SK-N-SH treated with all-trans-retinoic acid at 6 μM for 48 hours (cell line): ENCODE data around the gene ADSS2.

Experiments
- ATAC-seq: fragments of 200-7000 bp; cut with Tn5 transposase; 3 replicates; pipeline ENCODE4 v1.9.1; 2020; ENCODE audit warnings: mild to moderate bottlenecking, moderate library complexity
- ARNTL ChIP-seq: fragments of 450-650 bp; formaldehyde crosslinking; IDR thresholded peaks from 2 replicates; pipeline ENCODE4 v1.5.0; 2020; ENCODE audit warnings: low read depth, mild to moderate bottlenecking, moderate library complexity, borderline replicate concordance
- BACH2 ChIP-seq: fragments of 250-450 bp; sonication (Bioruptor Pico); IDR thresholded peaks from 2 replicates; pipeline ENCODE4 v1.9.0; 2021; ENCODE audit warnings: mild to moderate bottlenecking, borderline replicate concordance
- CSDC2 ChIP-seq: fragments of 250-450 bp; sonication (Bioruptor Pico); IDR thresholded peaks from 2 replicates; pipeline ENCODE4 v1.5.0; 2020; ENCODE audit warnings: mild to moderate bottlenecking, moderate library complexity
- ESRRG ChIP-seq: fragments of 250-450 bp; sonication (Bioruptor Pico); IDR thresholded peaks from 2 replicates; pipeline ENCODE4 v1.6.1; 2021; ENCODE audit warnings: mild to moderate bottlenecking
- ISL1 ChIP-seq: fragments of 250-450 bp; sonication (Bioruptor Pico); IDR thresholded peaks from 2 replicates; pipeline ENCODE4 v2.1.2; 2022; ENCODE audit warnings: mild to moderate bottlenecking, moderate library complexity
- OSR1 ChIP-seq: fragments of 250-450 bp; sonication (Bioruptor Pico); IDR thresholded peaks from 2 replicates; pipeline ENCODE4 v1.8.0; 2022; ENCODE audit warnings: moderate library complexity, mild to moderate bottlenecking, inconsistent platforms
- PPARA ChIP-seq: fragments of 250-450 bp; sonication (Bioruptor Pico); IDR thresholded peaks from 2 replicates; pipeline ENCODE4 v1.5.0; 2020; ENCODE audit warnings: mild to moderate bottlenecking, borderline replicate concordance
- SNAI2 ChIP-seq: fragments of 250-450 bp; sonication (Bioruptor Pico); IDR thresholded peaks from 2 replicates; pipeline ENCODE4 v1.5.0; 2020; ENCODE audit warnings: mild to moderate bottlenecking, moderate library complexity
- TCF4 ChIP-seq: fragments of 250-450 bp; sonication (Bioruptor Pico); IDR thresholded peaks from 2 replicates; pipeline ENCODE4 v1.8.0; 2021; ENCODE audit warnings: mild to moderate bottlenecking, moderate library complexity, borderline replicate concordance
- TOX ChIP-seq: fragments of 250-450 bp; sonication (Bioruptor Pico); IDR thresholded peaks from 2 replicates; pipeline ENCODE4 v1.8.0; 2021; ENCODE audit warnings: mild to moderate bottlenecking, moderate library complexity, borderline replicate concordance
- ZC3H10 ChIP-seq: fragments of 250-450 bp; sonication (Bioruptor Pico); IDR thresholded peaks from 2 replicates; pipeline ENCODE4 v1.5.1; 2021; ENCODE audit warnings: mild to moderate bottlenecking, moderate library complexity
- ZFP30 ChIP-seq: fragments of 450-650 bp; formaldehyde crosslinking; IDR thresholded peaks from 2 replicates; pipeline ENCODE4 v1.5.0; 2022; ENCODE audit warnings: mild to moderate bottlenecking, moderate library complexity
- ZNF565 ChIP-seq: fragments of 450-650 bp; formaldehyde crosslinking; conservative IDR thresholded peaks from 2 replicates; pipeline ENCODE4 v1.5.0; 2020; ENCODE audit warnings: low read depth, mild to moderate bottlenecking, moderate library complexity
- ZNF70 ChIP-seq: fragments of 450-650 bp; formaldehyde crosslinking; IDR thresholded peaks from 2 replicates; pipeline ENCODE4 v1.5.0; 2020; ENCODE audit warnings: mild to moderate bottlenecking, moderate library complexity
- ZNF8 ChIP-seq: fragments of 450-650 bp; formaldehyde crosslinking; IDR thresholded peaks from 2 replicates; pipeline ENCODE4 v1.5.0; 2020; ENCODE audit warnings: mild to moderate bottlenecking, moderate library complexity
- TF ChIP-seq, protein P1 (sequence below): fragments of 250-450 bp; sonication (Bioruptor Pico); IDR thresholded peaks from 2 replicates; pipeline ENCODE4 v1.8.0; 2021; ENCODE audit warnings: low read depth, mild to moderate bottlenecking, moderate library complexity, borderline replicate concordance
- TF ChIP-seq, protein P2 (sequence below): fragments of 250-450 bp; sonication (Bioruptor Pico); IDR thresholded peaks from 2 replicates; pipeline ENCODE4 v1.5.1; 2020; ENCODE audit warnings: low read depth, mild to moderate bottlenecking, moderate library complexity
- TF ChIP-seq, protein P3 (sequence below): fragments of 250-450 bp; sonication (Bioruptor Pico); IDR thresholded peaks from 2 replicates; pipeline ENCODE4 v1.8.0; 2020; ENCODE audit warnings: mild to moderate bottlenecking, moderate library complexity, borderline replicate concordance
- TF ChIP-seq, protein P4 (sequence below): fragments of 250-450 bp; sonication (Bioruptor Pico); IDR thresholded peaks from 2 replicates; pipeline ENCODE4 v1.5.0; 2020; ENCODE audit warnings: mild to moderate bottlenecking, moderate library complexity

Gene ADSS2

DNA sequence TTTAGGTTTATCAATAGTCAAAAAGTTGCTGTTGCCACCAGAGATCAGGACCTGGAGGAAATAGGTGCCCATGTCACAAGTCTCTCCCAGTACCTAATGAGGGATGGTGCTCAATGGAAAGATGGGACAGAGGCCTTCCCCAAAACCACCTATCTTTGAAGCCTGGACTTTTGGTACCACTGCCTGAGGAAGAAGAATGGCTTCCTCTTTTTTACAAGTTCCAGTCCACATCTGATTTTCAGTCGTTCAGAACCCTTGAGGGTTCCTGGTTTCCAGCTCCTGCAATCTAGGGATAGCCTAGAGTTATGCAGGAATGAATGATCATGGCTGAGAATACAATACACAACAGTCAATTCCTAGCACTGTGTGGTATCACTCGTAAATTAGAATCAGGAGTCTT lies 15.0 kb upstream of the ADSS2 start:
- TF ChIP-seq, protein P1, sequence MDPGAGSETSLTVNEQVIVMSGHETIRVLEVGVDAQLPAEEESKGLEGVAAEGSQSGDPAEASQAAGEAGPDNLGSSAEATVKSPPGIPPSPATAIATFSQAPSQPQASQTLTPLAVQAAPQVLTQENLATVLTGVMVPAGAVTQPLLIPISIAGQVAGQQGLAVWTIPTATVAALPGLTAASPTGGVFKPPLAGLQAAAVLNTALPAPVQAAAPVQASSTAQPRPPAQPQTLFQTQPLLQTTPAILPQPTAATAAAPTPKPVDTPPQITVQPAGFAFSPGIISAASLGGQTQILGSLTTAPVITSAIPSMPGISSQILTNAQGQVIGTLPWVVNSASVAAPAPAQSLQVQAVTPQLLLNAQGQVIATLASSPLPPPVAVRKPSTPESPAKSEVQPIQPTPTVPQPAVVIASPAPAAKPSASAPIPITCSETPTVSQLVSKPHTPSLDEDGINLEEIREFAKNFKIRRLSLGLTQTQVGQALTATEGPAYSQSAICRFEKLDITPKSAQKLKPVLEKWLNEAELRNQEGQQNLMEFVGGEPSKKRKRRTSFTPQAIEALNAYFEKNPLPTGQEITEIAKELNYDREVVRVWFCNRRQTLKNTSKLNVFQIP (CRISPR knock-in tag) = no peak
- TF ChIP-seq, protein P2, sequence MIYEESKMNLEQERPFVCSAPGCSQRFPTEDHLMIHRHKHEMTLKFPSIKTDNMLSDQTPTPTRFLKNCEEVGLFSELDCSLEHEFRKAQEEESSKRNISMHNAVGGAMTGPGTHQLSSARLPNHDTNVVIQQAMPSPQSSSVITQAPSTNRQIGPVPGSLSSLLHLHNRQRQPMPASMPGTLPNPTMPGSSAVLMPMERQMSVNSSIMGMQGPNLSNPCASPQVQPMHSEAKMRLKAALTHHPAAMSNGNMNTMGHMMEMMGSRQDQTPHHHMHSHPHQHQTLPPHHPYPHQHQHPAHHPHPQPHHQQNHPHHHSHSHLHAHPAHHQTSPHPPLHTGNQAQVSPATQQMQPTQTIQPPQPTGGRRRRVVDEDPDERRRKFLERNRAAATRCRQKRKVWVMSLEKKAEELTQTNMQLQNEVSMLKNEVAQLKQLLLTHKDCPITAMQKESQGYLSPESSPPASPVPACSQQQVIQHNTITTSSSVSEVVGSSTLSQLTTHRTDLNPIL (CRISPR knock-in tag) = no peak
- TF ChIP-seq ISL1 (no peak), ZNF565 (CRISPR knock-in tag) (no peak), TCF4 (no peak), BACH2 (CRISPR knock-in tag) (no peak), ARNTL (CRISPR knock-in tag) (no peak), OSR1 (CRISPR knock-in tag) (no peak), CSDC2 (CRISPR knock-in tag) (no peak), ZFP30 (CRISPR knock-in tag) (no peak), ESRRG (no peak), SNAI2 (no peak), ZC3H10 (CRISPR knock-in tag) (no peak), ZNF70 (CRISPR knock-in tag) (no peak), TOX (no peak), PPARA (CRISPR knock-in tag) (no peak)
- TF ChIP-seq, protein P3, sequence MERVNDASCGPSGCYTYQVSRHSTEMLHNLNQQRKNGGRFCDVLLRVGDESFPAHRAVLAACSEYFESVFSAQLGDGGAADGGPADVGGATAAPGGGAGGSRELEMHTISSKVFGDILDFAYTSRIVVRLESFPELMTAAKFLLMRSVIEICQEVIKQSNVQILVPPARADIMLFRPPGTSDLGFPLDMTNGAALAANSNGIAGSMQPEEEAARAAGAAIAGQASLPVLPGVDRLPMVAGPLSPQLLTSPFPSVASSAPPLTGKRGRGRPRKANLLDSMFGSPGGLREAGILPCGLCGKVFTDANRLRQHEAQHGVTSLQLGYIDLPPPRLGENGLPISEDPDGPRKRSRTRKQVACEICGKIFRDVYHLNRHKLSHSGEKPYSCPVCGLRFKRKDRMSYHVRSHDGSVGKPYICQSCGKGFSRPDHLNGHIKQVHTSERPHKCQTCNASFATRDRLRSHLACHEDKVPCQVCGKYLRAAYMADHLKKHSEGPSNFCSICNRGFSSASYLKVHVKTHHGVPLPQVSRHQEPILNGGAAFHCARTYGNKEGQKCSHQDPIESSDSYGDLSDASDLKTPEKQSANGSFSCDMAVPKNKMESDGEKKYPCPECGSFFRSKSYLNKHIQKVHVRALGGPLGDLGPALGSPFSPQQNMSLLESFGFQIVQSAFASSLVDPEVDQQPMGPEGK (CRISPR knock-in tag) = no peak
- TF ChIP-seq, protein P4, sequence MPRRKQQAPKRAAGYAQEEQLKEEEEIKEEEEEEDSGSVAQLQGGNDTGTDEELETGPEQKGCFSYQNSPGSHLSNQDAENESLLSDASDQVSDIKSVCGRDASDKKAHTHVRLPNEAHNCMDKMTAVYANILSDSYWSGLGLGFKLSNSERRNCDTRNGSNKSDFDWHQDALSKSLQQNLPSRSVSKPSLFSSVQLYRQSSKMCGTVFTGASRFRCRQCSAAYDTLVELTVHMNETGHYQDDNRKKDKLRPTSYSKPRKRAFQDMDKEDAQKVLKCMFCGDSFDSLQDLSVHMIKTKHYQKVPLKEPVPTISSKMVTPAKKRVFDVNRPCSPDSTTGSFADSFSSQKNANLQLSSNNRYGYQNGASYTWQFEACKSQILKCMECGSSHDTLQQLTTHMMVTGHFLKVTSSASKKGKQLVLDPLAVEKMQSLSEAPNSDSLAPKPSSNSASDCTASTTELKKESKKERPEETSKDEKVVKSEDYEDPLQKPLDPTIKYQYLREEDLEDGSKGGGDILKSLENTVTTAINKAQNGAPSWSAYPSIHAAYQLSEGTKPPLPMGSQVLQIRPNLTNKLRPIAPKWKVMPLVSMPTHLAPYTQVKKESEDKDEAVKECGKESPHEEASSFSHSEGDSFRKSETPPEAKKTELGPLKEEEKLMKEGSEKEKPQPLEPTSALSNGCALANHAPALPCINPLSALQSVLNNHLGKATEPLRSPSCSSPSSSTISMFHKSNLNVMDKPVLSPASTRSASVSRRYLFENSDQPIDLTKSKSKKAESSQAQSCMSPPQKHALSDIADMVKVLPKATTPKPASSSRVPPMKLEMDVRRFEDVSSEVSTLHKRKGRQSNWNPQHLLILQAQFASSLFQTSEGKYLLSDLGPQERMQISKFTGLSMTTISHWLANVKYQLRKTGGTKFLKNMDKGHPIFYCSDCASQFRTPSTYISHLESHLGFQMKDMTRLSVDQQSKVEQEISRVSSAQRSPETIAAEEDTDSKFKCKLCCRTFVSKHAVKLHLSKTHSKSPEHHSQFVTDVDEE = no peak
- ATAC-seq = no peak

DNA sequence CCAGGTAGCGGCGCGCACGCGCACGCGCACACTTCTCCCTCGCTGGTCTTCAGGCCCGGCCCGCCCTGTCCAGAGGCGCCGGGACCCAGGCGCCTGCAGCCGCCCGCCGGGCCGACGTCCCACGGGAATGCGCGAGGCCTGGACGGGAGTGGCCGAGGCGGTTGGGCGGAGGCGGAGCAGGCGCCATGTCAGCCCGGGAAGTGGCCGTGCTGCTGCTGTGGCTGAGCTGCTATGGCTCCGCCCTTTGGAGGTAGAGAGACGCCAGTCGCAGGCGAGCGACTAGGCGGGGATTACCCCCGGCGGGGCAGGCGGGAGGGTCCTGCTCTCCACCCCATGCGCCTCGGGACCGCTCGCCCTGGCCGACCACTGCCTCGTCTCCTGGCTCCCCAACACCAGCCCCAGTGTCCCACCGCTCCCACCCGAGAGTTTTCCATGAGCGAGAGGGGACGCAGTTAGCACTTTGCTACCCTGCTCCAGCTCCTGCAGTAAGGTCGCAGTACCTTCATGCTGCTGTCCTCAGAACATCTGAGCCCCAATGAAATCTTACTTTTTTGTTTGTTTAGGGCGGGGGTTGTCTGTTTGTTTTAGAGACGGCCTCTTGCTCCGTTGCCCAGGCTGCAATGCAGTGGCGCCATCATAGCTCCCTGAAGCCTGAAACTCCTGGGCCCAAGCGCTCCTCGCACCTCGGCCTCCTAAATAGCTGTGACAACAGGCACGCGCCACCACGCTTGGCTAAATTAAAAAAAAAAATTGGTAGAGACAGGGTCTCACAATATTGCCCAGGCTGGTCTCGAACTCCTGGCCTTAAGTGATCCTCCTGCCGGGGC lies 9.7 kb upstream of the ADSS2 start, which contains the start of gene CATSPERE:
Gene CATSPERE (plus strand): TSS at position 29 of the 827 bp plus-strand sequence. CDS start 157 bp downstream, at position 186.
- TF ChIP-seq, protein P1 (CRISPR knock-in tag) = no peak
- TF ChIP-seq ZNF565 (CRISPR knock-in tag) (no peak), TCF4 (no peak), OSR1 (CRISPR knock-in tag) (no peak), ZC3H10 (CRISPR knock-in tag) (no peak), PPARA (CRISPR knock-in tag) (no peak), ZNF8 (CRISPR knock-in tag) (no peak)
- TF ChIP-seq, protein P4 = peak; percentile 55; the same call in 1 of the 2 replicates
- peak; percentile 99 for ATAC-seq
